Psoas muscle (tissue), 8 donors: ENCODE measurements around the gene ASB13. TPM values are rescaled to one million over a fixed set of nuclear protein-coding genes. Genes with fewer than 3 reads are reported as not detected.

Source experiments
- ATAC-seq, 4 donors: fragments of 200-7000 bp; cut with Tn5 transposase; one replicate each; pipeline ENCODE4 v1.9.1; 2020; ENCODE audit warnings: moderate library complexity in 3 of 4, mild to moderate bottlenecking in 2 of 4
- DNase-seq, 2 donors: peaks; one replicate each; pipeline ENCODE4 v3.0.0-alpha.2; 2020
- H3K27ac ChIP-seq: fragments of 200-600 bp; one replicate; pipeline ENCODE4 v1.8.0; 2022
- H3K27me3 ChIP-seq, 3 donors: fragments of 200-600 bp in 1 of 3; one replicate each; pipeline versions ENCODE4 v1.6.1 to v1.8.0; 2013 to 2022; ENCODE audit warnings: low read length in 2 of 3, mild to moderate bottlenecking in 2 of 3, moderate library complexity in 1 of 3; ENCODE audit not compliant: insufficient read depth in 3 of 3
- H3K36me3 ChIP-seq, 2 donors: fragments of 200-600 bp in 1 of 2; one replicate each; pipeline versions ENCODE4 v1.6.1 to v1.8.0; 2013 to 2022; ENCODE audit warnings: low read depth in 1 of 2, mild to moderate bottlenecking in 1 of 2, moderate library complexity in 1 of 2; ENCODE audit not compliant: insufficient read depth in 1 of 2
- H3K4me1 ChIP-seq: fragments of 200-600 bp; one replicate; pipeline ENCODE4 v1.8.0; 2022
- H3K4me3 ChIP-seq: fragments of 200-600 bp; one replicate; pipeline ENCODE4 v1.8.0; 2022; ENCODE audit warnings: mild to moderate bottlenecking
- H3K9me3 ChIP-seq: fragments of 200-600 bp; one replicate; pipeline ENCODE4 v1.8.0; 2022
- WGBS, 3 donors: extraction: QIAGEN DNeasy Blood & Tissue Kit; methylation state at CpG; one replicate each; pipeline versions ENCODE4 v1.1.6 to v1.1.7; 2013; 5-methylcytosine and 5-hydroxymethylcytosine counted together
- intact Hi-C, 2 donors: fragments of 100-400 bp; cut with DNase I; formaldehyde crosslinking; loops; one replicate each; pipeline versions ENCODE4 v1.11.0 to v1.14.2; 2022
- polyA plus RNA-seq, 3 donors: library from polyadenylated mRNA; stranded (reverse); fragments of 200-250 nt; gene quantifications; one replicate each; pipeline ENCODE4 v1.2.3, GENCODE V29; 2013
- total RNA-seq, 4 donors: library from RNA; stranded (reverse); fragmentation: NEBNext Ultra II Directional in 2 of 4; extraction: Animal tissue kit (Norgen Biotek cat#: 25700) in 2 of 4; gene quantifications; one replicate each; pipeline versions ENCODE4 v1.2.1 to v1.2.4, GENCODE V29; 2021 to 2023
- TF ChIP-seq, protein P1 (sequence below): fragments of 200-600 bp; IDR thresholded peaks from one replicate; pipeline ENCODE4 v1.8.0; 2022; ENCODE audit warnings: antibody characterized with exemption
- donor health status: healthy with polysubstance abuse.
- donor health status: DM: no; HTN: no; CAD: no; lungs with moderate emphysema.
- donor health status: Bipolar disorder and iron deficiency.
- donor health status: healthy.
- donor health status: DM: yes; HTN: yes; CAD: no.
- donor health status: DM: no; HTN: no; CAD: no.
- donor health status: DM: no; HTN: no; CAD: no.
- donor health status: DM: yes; HTN: yes; CAD: no.

ASB13 gene
- total and polyA plus RNA-seq, 7 donors, result 9.8 to 20.8 (median 14.2) TPM

DNA sequence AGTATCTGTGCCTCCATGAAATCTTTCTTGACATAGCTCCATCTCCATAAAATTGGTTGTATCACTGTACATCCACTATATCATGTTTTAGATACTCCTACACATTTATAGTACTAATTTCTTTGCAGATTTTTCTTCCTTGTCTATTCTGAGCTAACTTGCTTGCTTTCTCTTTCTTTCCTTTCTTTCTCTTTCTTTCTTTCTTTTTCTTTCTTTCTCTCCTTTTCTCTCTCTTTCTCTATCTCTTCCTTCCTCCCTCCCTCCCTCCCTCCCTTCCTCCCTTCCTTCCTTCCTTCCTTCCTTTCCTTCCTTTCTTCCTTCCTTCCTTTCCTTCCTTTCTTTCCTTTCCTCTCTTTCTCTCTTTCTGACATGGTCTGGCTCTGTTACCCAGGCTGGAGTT lies 42.0 kb upstream of the ASB13 start:
- H3K36me3 ChIP-seq, result no peaks in the 10 kb centered on the region
- no peaks in the 10 kb centered on the region for H3K9me3 ChIP-seq
- no peak overlapping the region for H3K4me3 ChIP-seq
- H3K27me3 ChIP-seq, result no peaks in the 10 kb centered on the region
- TF ChIP-seq, protein P1, sequence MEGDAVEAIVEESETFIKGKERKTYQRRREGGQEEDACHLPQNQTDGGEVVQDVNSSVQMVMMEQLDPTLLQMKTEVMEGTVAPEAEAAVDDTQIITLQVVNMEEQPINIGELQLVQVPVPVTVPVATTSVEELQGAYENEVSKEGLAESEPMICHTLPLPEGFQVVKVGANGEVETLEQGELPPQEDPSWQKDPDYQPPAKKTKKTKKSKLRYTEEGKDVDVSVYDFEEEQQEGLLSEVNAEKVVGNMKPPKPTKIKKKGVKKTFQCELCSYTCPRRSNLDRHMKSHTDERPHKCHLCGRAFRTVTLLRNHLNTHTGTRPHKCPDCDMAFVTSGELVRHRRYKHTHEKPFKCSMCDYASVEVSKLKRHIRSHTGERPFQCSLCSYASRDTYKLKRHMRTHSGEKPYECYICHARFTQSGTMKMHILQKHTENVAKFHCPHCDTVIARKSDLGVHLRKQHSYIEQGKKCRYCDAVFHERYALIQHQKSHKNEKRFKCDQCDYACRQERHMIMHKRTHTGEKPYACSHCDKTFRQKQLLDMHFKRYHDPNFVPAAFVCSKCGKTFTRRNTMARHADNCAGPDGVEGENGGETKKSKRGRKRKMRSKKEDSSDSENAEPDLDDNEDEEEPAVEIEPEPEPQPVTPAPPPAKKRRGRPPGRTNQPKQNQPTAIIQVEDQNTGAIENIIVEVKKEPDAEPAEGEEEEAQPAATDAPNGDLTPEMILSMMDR, result no peak
- peaks cover 21% of the 10 kb centered on the region for H3K4me1 ChIP-seq
- DNase-seq, result no peak
- no peak for ATAC-seq
- intact Hi-C loops, result no loop called here
- H3K27ac ChIP-seq, result no peak overlapping the region

DNA sequence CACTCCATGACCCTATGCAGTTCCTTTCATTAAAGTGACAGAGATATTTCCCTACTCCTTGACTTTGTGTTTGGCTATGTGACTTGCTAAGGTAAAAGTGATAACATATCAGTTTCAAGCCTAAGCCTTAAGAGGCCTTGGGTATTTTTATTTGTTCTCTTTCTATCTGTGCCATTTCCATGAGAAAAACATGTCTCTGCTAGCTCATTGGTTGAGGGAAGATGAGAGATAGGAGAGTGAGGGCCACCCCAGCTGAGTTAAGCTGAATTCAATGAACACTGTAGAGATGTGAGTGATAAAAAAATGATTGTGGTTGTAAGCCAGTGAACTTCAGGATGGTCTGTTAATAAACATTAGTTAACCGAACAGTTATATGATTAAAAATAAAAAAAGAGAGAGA lies 31.7 kb upstream of the ASB13 start:
- intact Hi-C loops, result no loop called here
- Histone ChIP-seq H3K9me3 (no peaks in the 10 kb centered on the region), H3K4me3 (no peak overlapping the region), H3K4me1 (peaks cover 16% of the 10 kb centered on the region), H3K27me3 (no peaks in the 10 kb centered on the region), H3K27ac (no peak overlapping the region), H3K36me3 (no peaks in the 10 kb centered on the region)
- DNase-seq (no peak), ATAC-seq (no peak)
- 95 to 97% (median 97%) methylated on average over 1 of the region's 1 CpG for WGBS, 3 donors
- TF ChIP-seq, protein P1, result no peak

- H3K4me3 ChIP-seq, result no peak overlapping the region
- H3K9me3 ChIP-seq, result no peaks in the 10 kb centered on the region
- TF ChIP-seq, protein P1, result no peak
- ATAC-seq (no peak), DNase-seq (no peak)
- intact Hi-C loops, result no loop called here
- no peaks in the 10 kb centered on the region for H3K27me3 ChIP-seq
- no peak overlapping the region for H3K27ac ChIP-seq
- peaks cover 22% of the 10 kb centered on the region for H3K4me1 ChIP-seq
- no peaks in the 10 kb centered on the region for H3K36me3 ChIP-seq
- 96 to 98% (median 98%) methylated on average over 2 of the region's 2 CpGs for WGBS, 3 donors
Observed at GRCh38 chr10:5697342-5697741, 30.9 kb upstream of the ASB13 start.

- no peak overlapping the region for H3K27ac ChIP-seq
- TF ChIP-seq, protein P1, result no peak
- no peaks in the 10 kb centered on the region for H3K27me3 ChIP-seq
- H3K4me3 ChIP-seq, result no peak overlapping the region
- no peak for ATAC-seq
- DNase-seq, result no peak
- H3K4me1 ChIP-seq, result peaks cover 24% of the 10 kb centered on the region
- H3K36me3 ChIP-seq, result no peaks in the 10 kb centered on the region
- intact Hi-C loops, result no loop called here
- H3K9me3 ChIP-seq, result no peaks in the 10 kb centered on the region
- WGBS, 3 donors, result 68 to 91% (median 76%) methylated on average over 1 of the region's 1 CpG
Observed at GRCh38 chr10:5694573-5694972, 28.2 kb upstream of the ASB13 start.
